ENCODE results near the gene CEP70. TPM values are rescaled to one million over a fixed set of nuclear protein-coding genes. Genes with fewer than 3 reads are reported as not detected.
"Not testable (repeated sequence)": the region's sequence is repeated elsewhere in the genome, so short reads cannot be mapped to it uniquely, and the experiment has no call there.

Gene CEP70
- total and polyA plus RNA-seq, 7 experiments from 2014 or later, result 11.8 to 35.1 (median 14.9) TPM

DNA sequence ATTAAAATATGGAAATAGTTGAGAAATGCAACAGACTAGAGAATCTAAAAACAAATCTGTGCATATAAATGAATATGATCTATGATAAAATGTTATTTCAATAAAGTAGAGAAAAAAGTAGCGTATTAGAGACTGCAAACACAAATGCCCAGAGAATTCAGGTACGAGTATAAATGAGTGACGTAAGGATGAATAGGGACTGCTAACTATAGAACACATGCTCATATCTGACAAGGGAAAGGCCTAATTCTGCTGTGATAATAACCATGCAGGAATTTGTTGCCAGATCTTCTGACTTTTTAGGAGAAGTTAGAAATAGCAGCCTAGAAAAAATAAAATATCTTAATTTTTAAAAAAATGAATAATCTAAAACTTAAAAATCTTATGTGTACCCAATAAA lies 86.5 kb downstream of the CEP70 start:
- Histone ChIP-seq H3K27me3 (ENCODE audit: control insufficient read depth in 2 of 2, insufficient read depth in 2 of 2, low read length in 2 of 2) (no peaks in the 10 kb centered on the region), H3K4me1 (ENCODE audit: control insufficient read depth in 2 of 2, insufficient read depth in 2 of 2, low read length in 2 of 2) (no peaks in the 10 kb centered on the region), H3K27ac (ENCODE audit: low read depth, low read length) (no peak overlapping the region), H3K4me3 (ENCODE audit: low read length) (no peak overlapping the region), H3K9me3 (ENCODE audit: control insufficient read depth in 2 of 3, low read length in 3 of 3) (no peaks in the 10 kb centered on the region), H3K36me3 (ENCODE audit: control insufficient read depth in 2 of 3, insufficient read depth in 3 of 3, low read length in 3 of 3) (peaks cover 0 to 6% (median 0%) of the 10 kb centered on the region in 3 experiments)
- ChIA-PET POLR2A (no interaction called here), CTCF (no interaction called here)
- Mint-ChIP-seq H3K27ac (no peak overlapping the region), H3K36me3 (peaks cover 4 to 50% (median 35%) of the 10 kb centered on the region in 5 donors), H3K9me3 (no peaks in the 10 kb centered on the region), H3K27me3 (no peaks in the 10 kb centered on the region), H3K4me3 (no peak overlapping the region), H3K4me1 (peaks cover 0 to 11% (median 0%) of the 10 kb centered on the region in 7 donors)
- intact Hi-C loops (cut with micrococcal nuclease), result no loop called here
- DNase-seq (no peak), ATAC-seq (no peak)

DNA sequence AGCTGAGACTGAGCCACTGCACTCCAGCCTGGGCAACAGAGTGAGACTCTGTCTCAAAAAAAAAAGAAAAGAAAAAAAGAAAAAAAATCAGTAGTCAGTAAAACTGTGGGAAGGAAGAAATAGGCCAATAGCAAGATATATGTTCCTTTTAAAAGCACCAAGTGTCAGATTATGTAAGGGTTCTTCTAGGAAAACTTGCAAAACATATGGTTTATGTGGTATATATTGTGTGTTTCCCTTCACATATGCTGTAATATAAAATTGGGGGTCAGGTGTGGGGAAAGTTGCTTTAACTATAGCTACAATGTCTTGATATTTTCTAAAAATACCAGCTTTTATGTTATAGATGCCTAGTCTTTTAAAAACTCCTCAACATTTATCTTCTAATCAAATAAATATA lies 95.1 kb downstream of the CEP70 start:
- Mint-ChIP-seq H3K36me3 (peaks cover 7 to 60% (median 42%) of the 10 kb centered on the region in 5 donors), H3K27me3 (no peaks in the 10 kb centered on the region), H3K4me1 (peaks cover 0 to 5% (median 0%) of the 10 kb centered on the region in 7 donors), H3K4me3 (no peak overlapping the region), H3K9me3 (peaks cover 0 to under 1% (median 0%) of the 10 kb centered on the region in 11 donors), H3K27ac (no peak overlapping the region)
- DNase-seq (no peak), ATAC-seq (no peak)
- no peak overlapping the region for H3K27ac ChIP-seq (ENCODE audit: low read depth, low read length)
- no peak overlapping the region for H3K4me3 ChIP-seq (ENCODE audit: low read length)
- intact Hi-C loops (cut with micrococcal nuclease), result no loop called here
- peaks cover 0 to 5% (median 0%) of the 10 kb centered on the region in 3 experiments for H3K36me3 ChIP-seq (ENCODE audit: control insufficient read depth in 2 of 3, insufficient read depth in 3 of 3, low read length in 3 of 3)
- no peaks in the 10 kb centered on the region for H3K27me3 ChIP-seq (ENCODE audit: control insufficient read depth in 2 of 2, insufficient read depth in 2 of 2, low read length in 2 of 2)
- no peaks in the 10 kb centered on the region for H3K4me1 ChIP-seq (ENCODE audit: control insufficient read depth in 2 of 2, insufficient read depth in 2 of 2, low read length in 2 of 2)
- H3K9me3 ChIP-seq (ENCODE audit: control insufficient read depth in 2 of 3, low read length in 3 of 3), result no peaks in the 10 kb centered on the region
- ChIA-PET POLR2A (no interaction called here), CTCF (no interaction called here)

DNA sequence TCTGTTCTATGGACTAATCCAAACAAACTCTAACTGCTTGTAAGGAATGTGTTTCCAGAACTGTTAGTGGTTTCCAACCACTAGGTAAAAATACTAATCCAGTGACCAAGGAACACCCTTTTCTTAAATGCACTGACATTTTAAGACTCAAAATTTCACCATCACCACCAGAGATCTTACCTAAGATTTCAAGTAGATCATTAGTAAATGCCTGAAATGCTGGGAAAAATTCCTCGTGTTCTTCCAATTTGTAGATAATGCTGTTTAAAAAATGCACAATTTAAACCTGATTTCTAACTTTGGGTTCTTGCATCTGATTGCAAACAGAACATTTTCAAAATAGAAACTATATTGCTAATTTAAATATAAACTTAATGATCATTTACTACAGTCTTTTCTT lies 96.2 kb downstream of the CEP70 start:
- POLR2A ChIA-PET, result no interaction called here
- Histone ChIP-seq H3K4me3 (ENCODE audit: low read length) (no peak overlapping the region), H3K4me1 (ENCODE audit: control insufficient read depth in 2 of 2, insufficient read depth in 2 of 2, low read length in 2 of 2) (no peaks in the 10 kb centered on the region), H3K27me3 (ENCODE audit: control insufficient read depth in 2 of 2, insufficient read depth in 2 of 2, low read length in 2 of 2) (no peaks in the 10 kb centered on the region), H3K27ac (ENCODE audit: low read depth, low read length) (no peak overlapping the region), H3K9me3 (ENCODE audit: control insufficient read depth in 2 of 3, low read length in 3 of 3) (peaks cover 0 to 2% (median 0%) of the 10 kb centered on the region in 3 experiments), H3K36me3 (ENCODE audit: control insufficient read depth in 2 of 3, insufficient read depth in 3 of 3, low read length in 3 of 3) (peaks cover 0 to 9% (median 0%) of the 10 kb centered on the region in 3 experiments)
- ATAC-seq (no peak), DNase-seq (no peak)
- peaks cover 13 to 62% (median 44%) of the 10 kb centered on the region in 5 donors for H3K36me3 Mint-ChIP-seq
- CTCF ChIA-PET, result no interaction called here
- no peak overlapping the region for H3K4me3 Mint-ChIP-seq
- no peaks in the 10 kb centered on the region for H3K27me3 Mint-ChIP-seq
- peaks cover 0 to 7% (median 0%) of the 10 kb centered on the region in 11 donors for H3K9me3 Mint-ChIP-seq
- H3K4me1 Mint-ChIP-seq, result peaks cover 0 to 7% (median 0%) of the 10 kb centered on the region in 7 donors
- intact Hi-C loops (cut with micrococcal nuclease), result no loop called here
- H3K27ac Mint-ChIP-seq, result no peak overlapping the region

DNA sequence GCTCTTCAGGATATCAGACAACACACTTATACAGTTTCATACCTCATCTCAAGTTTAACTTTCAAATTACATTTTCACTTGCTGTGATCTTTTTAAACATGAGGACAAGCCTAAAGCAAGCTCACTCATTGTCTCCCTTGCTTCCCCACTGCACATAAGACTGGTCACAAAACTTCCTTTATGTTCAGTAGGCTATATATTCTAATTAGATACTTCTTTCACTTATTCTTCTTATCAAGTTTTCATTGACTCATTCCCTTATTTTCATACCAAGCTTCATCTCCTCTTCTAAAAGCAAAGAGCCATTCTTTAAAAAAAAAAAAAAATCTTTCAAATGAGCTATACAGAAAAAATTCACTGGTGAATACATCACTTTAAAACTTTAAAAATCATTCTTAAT lies 97.0 kb downstream of the CEP70 start:
- intact Hi-C loops (cut with micrococcal nuclease), result no loop called here
- Mint-ChIP-seq H3K4me1 (peaks cover 0 to 7% (median 0%) of the 10 kb centered on the region in 7 donors), H3K9me3 (peaks cover 0 to 10% (median 1%) of the 10 kb centered on the region in 11 donors)

DNA sequence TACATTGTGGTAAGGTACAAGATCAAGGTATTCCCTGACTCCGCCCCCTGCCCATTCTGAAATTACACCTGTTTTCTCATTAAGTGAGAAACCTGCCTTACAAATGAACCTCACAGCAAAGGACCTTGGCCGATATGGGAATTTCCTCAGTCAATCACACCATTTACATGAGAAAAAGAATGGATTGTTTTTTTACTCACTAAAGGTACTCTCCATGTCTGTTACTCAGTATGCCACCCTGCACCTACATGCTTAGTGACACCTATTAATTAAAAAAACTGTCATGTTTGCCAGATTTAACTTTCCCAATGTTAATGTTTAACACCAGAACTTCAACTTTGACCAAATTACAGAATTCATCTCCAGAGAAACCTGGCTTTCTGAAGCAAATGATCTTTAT lies 97.6 kb downstream of the CEP70 start:
- Mint-ChIP-seq H3K27ac (no peak overlapping the region), H3K4me3 (no peak overlapping the region), H3K4me1 (peaks cover 0 to 7% (median 0%) of the 10 kb centered on the region in 7 donors), H3K9me3 (peaks cover 0 to 16% (median 6%) of the 10 kb centered on the region in 11 donors), H3K36me3 (peaks cover 16 to 60% (median 42%) of the 10 kb centered on the region in 5 donors), H3K27me3 (no peaks in the 10 kb centered on the region)
- no peaks in the 10 kb centered on the region for H3K27me3 ChIP-seq (ENCODE audit: control insufficient read depth in 2 of 2, insufficient read depth in 2 of 2, low read length in 2 of 2)
- intact Hi-C loops (cut with micrococcal nuclease), result no loop called here
- H3K36me3 ChIP-seq (ENCODE audit: control insufficient read depth in 2 of 3, insufficient read depth in 3 of 3, low read length in 3 of 3), result peaks cover 0 to 9% (median 0%) of the 10 kb centered on the region in 3 experiments
- no peak overlapping the region for H3K4me3 ChIP-seq (ENCODE audit: low read length)
- H3K27ac ChIP-seq (ENCODE audit: low read depth, low read length), result no peak overlapping the region
- ChIA-PET CTCF (interaction anchor here (0.6 kb wide), 1 partner anchor 317 kb away, joined by 4 read pairs; no protein-coding TSS in a partner anchor), POLR2A (no interaction called here)
- DNase-seq (no peak), ATAC-seq (no peak)
- H3K4me1 ChIP-seq (ENCODE audit: control insufficient read depth in 2 of 2, insufficient read depth in 2 of 2, low read length in 2 of 2), result no peaks in the 10 kb centered on the region
- H3K9me3 ChIP-seq (ENCODE audit: control insufficient read depth in 2 of 3, low read length in 3 of 3), result peaks cover 0 to 13% (median 0%) of the 10 kb centered on the region in 3 experiments

More for the DNA sequence above, 97.0 kb downstream of the CEP70 start:
- H3K27ac ChIP-seq (ENCODE audit: low read depth, low read length), result no peak overlapping the region
- Mint-ChIP-seq H3K27ac (no peak overlapping the region), H3K4me3 (no peak overlapping the region), H3K27me3 (no peaks in the 10 kb centered on the region), H3K36me3 (peaks cover 14 to 61% (median 44%) of the 10 kb centered on the region in 5 donors)
- ATAC-seq (no peak), DNase-seq (no peak)
- ChIA-PET CTCF (no interaction called here), POLR2A (no interaction called here)
- H3K27me3 ChIP-seq (ENCODE audit: control insufficient read depth in 2 of 2, insufficient read depth in 2 of 2, low read length in 2 of 2), result no peaks in the 10 kb centered on the region
- no peaks in the 10 kb centered on the region for H3K4me1 ChIP-seq (ENCODE audit: control insufficient read depth in 2 of 2, insufficient read depth in 2 of 2, low read length in 2 of 2)
- peaks cover 0 to 10% (median 0%) of the 10 kb centered on the region in 3 experiments for H3K9me3 ChIP-seq (ENCODE audit: control insufficient read depth in 2 of 3, low read length in 3 of 3)
- H3K4me3 ChIP-seq (ENCODE audit: low read length), result no peak overlapping the region
- peaks cover 0 to 9% (median 0%) of the 10 kb centered on the region in 3 experiments for H3K36me3 ChIP-seq (ENCODE audit: control insufficient read depth in 2 of 3, insufficient read depth in 3 of 3, low read length in 3 of 3)

DNA sequence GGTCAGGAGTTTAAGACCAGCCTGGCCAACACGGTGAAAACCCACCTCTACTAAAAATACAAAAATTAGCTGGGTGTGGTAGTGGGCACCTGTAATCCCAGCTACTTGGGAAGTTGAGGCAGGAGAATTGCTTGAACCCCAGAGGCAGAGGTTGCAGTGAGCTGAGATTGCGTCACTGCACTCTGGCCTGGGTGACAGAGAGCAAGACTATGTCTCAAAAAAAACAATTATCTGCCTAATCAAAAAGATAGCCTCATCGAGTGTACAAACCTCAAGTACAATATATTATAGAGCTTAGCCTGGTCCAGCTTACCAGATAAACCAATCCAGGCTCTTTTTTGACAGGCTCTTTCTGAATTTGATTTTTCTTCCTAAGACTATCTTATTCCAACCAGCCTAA lies 98.4 kb downstream of the CEP70 start:
- H3K4me1 Mint-ChIP-seq; CTCF ChIA-PET; H3K27ac ChIP-seq (ENCODE audit: low read depth, low read length); ATAC-seq; H3K27me3 Mint-ChIP-seq; POLR2A ChIA-PET; DNase-seq; H3K27me3 ChIP-seq (ENCODE audit: control insufficient read depth in 2 of 2, insufficient read depth in 2 of 2, low read length in 2 of 2); H3K4me3 Mint-ChIP-seq; intact Hi-C loops (cut with micrococcal nuclease); H3K4me3 ChIP-seq (ENCODE audit: low read length); H3K4me1 ChIP-seq (ENCODE audit: control insufficient read depth in 2 of 2, insufficient read depth in 2 of 2, low read length in 2 of 2); H3K36me3 ChIP-seq (ENCODE audit: control insufficient read depth in 2 of 3, insufficient read depth in 3 of 3, low read length in 3 of 3); H3K27ac Mint-ChIP-seq: not testable (repeated sequence)
- peaks cover 16 to 63% (median 38%) of the 10 kb centered on the region in 5 donors for H3K36me3 Mint-ChIP-seq
- peaks cover 0 to 24% (median 7%) of the 10 kb centered on the region in 11 donors for H3K9me3 Mint-ChIP-seq
- peaks cover 0 to 13% (median 0%) of the 10 kb centered on the region in 3 experiments for H3K9me3 ChIP-seq (ENCODE audit: control insufficient read depth in 2 of 3, low read length in 3 of 3)

DNA sequence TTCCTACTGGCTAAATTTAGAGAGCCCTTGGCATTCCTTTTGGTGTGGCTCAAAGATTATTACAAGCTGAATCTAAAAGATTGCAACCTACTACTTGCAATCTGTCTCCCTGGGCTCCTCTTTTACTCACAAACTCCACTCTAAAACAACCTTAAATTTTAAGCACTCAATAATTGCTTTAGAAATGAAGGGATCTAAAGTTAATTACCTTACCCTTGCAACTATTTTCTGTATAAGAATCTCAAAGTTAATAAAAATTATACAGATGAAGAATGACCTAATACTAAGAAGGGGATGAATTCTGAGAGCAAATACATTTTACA lies 99.5 kb downstream of the CEP70 start:
- Histone ChIP-seq H3K4me3 (ENCODE audit: low read length) (no peak overlapping the region), H3K9me3 (ENCODE audit: control insufficient read depth in 2 of 3, low read length in 3 of 3) (peaks cover 0 to 13% (median 0%) of the 10 kb centered on the region in 3 experiments), H3K27me3 (ENCODE audit: control insufficient read depth in 2 of 2, insufficient read depth in 2 of 2, low read length in 2 of 2) (no peaks in the 10 kb centered on the region), H3K36me3 (ENCODE audit: control insufficient read depth in 2 of 3, insufficient read depth in 3 of 3, low read length in 3 of 3) (peaks cover 0 to 4% (median 0%) of the 10 kb centered on the region in 3 experiments), H3K27ac (ENCODE audit: low read depth, low read length) (no peak overlapping the region), H3K4me1 (ENCODE audit: control insufficient read depth in 2 of 2, insufficient read depth in 2 of 2, low read length in 2 of 2) (no peaks in the 10 kb centered on the region)
- CTCF ChIA-PET, result no interaction called here
- DNase-seq, result no peak
- ATAC-seq, result no peak
- Mint-ChIP-seq H3K4me3 (no peak overlapping the region), H3K36me3 (peaks cover 16 to 57% (median 33%) of the 10 kb centered on the region in 5 donors), H3K27ac (no peak overlapping the region), H3K4me1 (peaks cover 0 to 7% (median 0%) of the 10 kb centered on the region in 7 donors), H3K9me3 (peaks cover 3 to 33% (median 10%) of the 10 kb centered on the region in 11 donors), H3K27me3 (no peaks in the 10 kb centered on the region)
- POLR2A ChIA-PET, result no interaction called here
- intact Hi-C loops (cut with micrococcal nuclease), result no loop called here
